GM18951 (cell line): ENCODE measurements around the gene REEP1.

ENCODE experiments used
- POLR2A ChIP-seq: IDR thresholded peaks from 4 replicates; pipeline ENCODE4 v1.6.1; 2011; ENCODE audit warnings: mild to moderate bottlenecking; ENCODE audit not compliant: insufficient read length, insufficient read depth; ENCODE audit errors: extremely low read depth
- in situ Hi-C: fragments of 300-500 bp; cut with MboI; formaldehyde crosslinking; loops from one replicate; pipeline ENCODE4 v1.12.0; 2022; ENCODE audit warnings: low sequenced_read_pairs, mixed read lengths, inconsistent platforms; ENCODE audit not compliant: unreplicated experiment

The REEP1 gene

GRCh38 chr2:86335865-86336674 lies 1.4 kb downstream of the REEP1 start:
- in situ Hi-C loops, result no loop called here
- TF ChIP-seq POLR2A, result no peak

GRCh38 chr2:86333378-86333777 lies 4.0 kb downstream of the REEP1 start:
- TF ChIP-seq POLR2A, result no peak
- in situ Hi-C loops, result no loop called here

GRCh38 chr2:86332654-86333053 lies 4.8 kb downstream of the REEP1 start:
- no peak for TF ChIP-seq POLR2A
- in situ Hi-C loops, result no loop called here

GRCh38 chr2:86331384-86331783 lies 6.0 kb downstream of the REEP1 start:
- no peak for TF ChIP-seq POLR2A
- in situ Hi-C loops, result no loop called here

- in situ Hi-C loops, result no loop called here
- TF ChIP-seq POLR2A, result no peak
Measured at GRCh38 chr2:86330001-86330400, 7.4 kb downstream of the REEP1 start.

GRCh38 chr2:86323273-86324021 lies 14.0 kb downstream of the REEP1 start:
- in situ Hi-C loops, result no loop called here
- no peak for TF ChIP-seq POLR2A

GRCh38 chr2:86319700-86320580 lies 17.5 kb downstream of the REEP1 start:
- in situ Hi-C loops, result no loop called here
- no peak for TF ChIP-seq POLR2A

- in situ Hi-C loops, result no loop called here
- no peak for TF ChIP-seq POLR2A
Measured at GRCh38 chr2:86315084-86315483, 22.3 kb downstream of the REEP1 start.

- no peak for TF ChIP-seq POLR2A
- in situ Hi-C loops, result no loop called here
Measured at GRCh38 chr2:86314125-86314524, 23.3 kb downstream of the REEP1 start.

GRCh38 chr2:86313341-86313740 lies 24.1 kb downstream of the REEP1 start:
- TF ChIP-seq POLR2A, result no peak
- in situ Hi-C loops, result no loop called here

GRCh38 chr2:86311879-86312278 lies 25.5 kb downstream of the REEP1 start:
- no peak for TF ChIP-seq POLR2A
- in situ Hi-C loops, result no loop called here

GRCh38 chr2:86309966-86310365 lies 27.5 kb downstream of the REEP1 start:
- no peak for TF ChIP-seq POLR2A
- in situ Hi-C loops, result no loop called here

- in situ Hi-C loops, result no loop called here
- no peak for TF ChIP-seq POLR2A
Measured at GRCh38 chr2:86308984-86309695, 28.3 kb downstream of the REEP1 start.

GRCh38 chr2:86308356-86308755 lies 29.1 kb downstream of the REEP1 start:
- in situ Hi-C loops, result no loop called here

More at GRCh38 chr2:86308356-86308755, 29.1 kb downstream of the REEP1 start:
- no peak for TF ChIP-seq POLR2A
